HepG2 (cell line): ENCODE results near the gene PDCD11. TPM values are rescaled to one million over a fixed set of nuclear protein-coding genes. Genes with fewer than 3 reads are reported as not detected.

Experiments
- ARHGAP35 ChIP-seq: sonication (generic); formaldehyde crosslinking; IDR thresholded peaks from 2 replicates; pipeline ENCODE4 v1.9.0; 2022; ENCODE audit warnings: mild to moderate bottlenecking, inconsistent platforms, moderate library complexity, missing genetic modification reagents, borderline replicate concordance
- ARID5B ChIP-seq: IDR thresholded peaks from 2 replicates; pipeline ENCODE4 v1.4.0; 2020; ENCODE audit warnings: mild to moderate bottlenecking, missing genetic modification reagents
- CAMTA2 ChIP-seq: sonication (generic); formaldehyde crosslinking; IDR thresholded peaks from 2 replicates; pipeline ENCODE4 v1.4.0; 2020; ENCODE audit warnings: mild to moderate bottlenecking, missing genetic modification reagents, borderline replicate concordance
- CBX2 ChIP-seq, 2 experiments: fragments of 200-600 bp in 1 of 2; sonication (generic); formaldehyde crosslinking in 1 of 2; IDR thresholded peaks; 2 replicates each; pipeline versions ENCODE4 v1.7.0 to v1.8.1; 2018 to 2022; ENCODE audit warnings: low read depth in 2 of 2, low read length in 1 of 2, mild to moderate bottlenecking in 1 of 2, missing genetic modification reagents in 1 of 2
- EP300 ChIP-seq, 3 experiments: sonication (generic) in 1 of 3; formaldehyde crosslinking in 1 of 3; IDR thresholded peaks; 2 replicates each; pipeline versions ENCODE4 v1.5.1 to v1.6.1; 2011 to 2020; ENCODE audit warnings: low read depth in 2 of 3, low read length in 2 of 3, borderline replicate concordance in 1 of 3, improper control_type of control experiment in 1 of 3, mild to moderate bottlenecking in 1 of 3, missing genetic modification reagents in 1 of 3, moderate library complexity in 1 of 3
- GATA4 ChIP-seq: sonication (generic); IDR thresholded peaks from 2 replicates; pipeline ENCODE4 v1.6.1; 2016; ENCODE audit warnings: antibody characterized with exemption, low read depth, borderline replicate concordance
- GZF1 ChIP-seq: sonication (generic); formaldehyde crosslinking; IDR thresholded peaks from 2 replicates; pipeline ENCODE4 v1.5.1; 2020; ENCODE audit warnings: mild to moderate bottlenecking, missing genetic modification reagents
- HCFC1 ChIP-seq: fragments of 150-350 bp; IDR thresholded peaks from 2 replicates; pipeline ENCODE4 v1.6.1; 2014; ENCODE audit warnings: low read depth, low read length
- HMG20B ChIP-seq: conservative IDR thresholded peaks from 2 replicates; pipeline ENCODE4 v1.6.1; 2016; ENCODE audit warnings: missing genetic modification reagents, missing compliant biosample characterization
- ISL2 ChIP-seq: sonication (generic); formaldehyde crosslinking; IDR thresholded peaks from 2 replicates; pipeline ENCODE4 v1.5.0; 2020; ENCODE audit warnings: missing genetic modification reagents
- POLR2AphosphoS2 ChIP-seq: IDR thresholded peaks from 2 replicates; pipeline ENCODE4 v1.6.1; 2011; ENCODE audit warnings: low read depth, low read length, improper control_type of control experiment
- RAD51 ChIP-seq: fragments of 450-650 bp; IDR thresholded peaks from 2 replicates; pipeline ENCODE4 v1.6.1; 2016; ENCODE audit warnings: borderline replicate concordance
- STAT5B ChIP-seq: sonication (generic); formaldehyde crosslinking; IDR thresholded peaks from 2 replicates; pipeline ENCODE4 v1.4.0; 2020; ENCODE audit warnings: missing genetic modification reagents
- SUZ12 ChIP-seq: fragments of 150-350 bp; IDR thresholded peaks from 2 replicates; pipeline ENCODE4 v1.6.1; 2014; ENCODE audit warnings: low read depth, low read length
- ZFP36 ChIP-seq: fragments of 150-350 bp; IDR thresholded peaks from 2 replicates; pipeline ENCODE4 v1.6.1; 2018; ENCODE audit warnings: borderline replicate concordance, low read length, low read depth; ENCODE audit not compliant: partially characterized antibody
- ZFX ChIP-seq: sonication (generic); formaldehyde crosslinking; IDR thresholded peaks from 2 replicates; pipeline ENCODE4 v1.4.0; 2020; ENCODE audit warnings: mild to moderate bottlenecking, low read depth, missing genetic modification reagents, moderate library complexity
- ZNF281 ChIP-seq: sonication (generic); formaldehyde crosslinking; IDR thresholded peaks from 2 replicates; pipeline ENCODE4 v1.4.0; 2020; ENCODE audit warnings: missing genetic modification reagents, borderline replicate concordance
- ZNF335 ChIP-seq: sonication (generic); formaldehyde crosslinking; IDR thresholded peaks from 2 replicates; pipeline ENCODE4 v1.4.0; 2020; ENCODE audit warnings: missing genetic modification reagents
- ZNF451 ChIP-seq: sonication (generic); formaldehyde crosslinking; IDR thresholded peaks from 2 replicates; pipeline ENCODE4 v1.5.0; 2020; ENCODE audit warnings: mild to moderate bottlenecking, missing genetic modification reagents
- ZSCAN12 ChIP-seq: sonication (generic); formaldehyde crosslinking; IDR thresholded peaks from 2 replicates; pipeline ENCODE4 v1.9.0; 2021; ENCODE audit warnings: mild to moderate bottlenecking, missing genetic modification reagents
- polyA plus RNA-seq, 8 experiments: library from polyadenylated mRNA; depleted of rRNA in 3 of 8; stranded (reverse) in 7 of 8; unstranded in 1 of 8; fragments of >200 nt; fragmentation: Illumina TruSeq in 4 of 8; extraction: Trizol in 4 of 8; gene quantifications; 2 replicates each; pipeline versions ENCODE4 v1.2.1 to v1.2.3, GENCODE V29; 2011 to 2016; ENCODE audit warnings: low read depth in 4 of 8, missing spikeins in 1 of 8, mixed read lengths in 1 of 8; ENCODE audit not compliant: insufficient read depth in 1 of 8
- total RNA-seq, 5 experiments: library from RNA; depleted of rRNA; stranded (reverse); fragments of >200 nt; fragmentation: Illumina TruSeq; extraction: Trizol; gene quantifications; 2 replicates each; pipeline ENCODE4 v1.2.3, GENCODE V29; 2016; ENCODE audit warnings: low read depth in 1 of 5
- TF ChIP-seq, protein P1 (sequence below): fragments of 450-650 bp; IDR thresholded peaks from 2 replicates; pipeline ENCODE4 v1.6.1; 2017

Gene PDCD11
- total and polyA plus RNA-seq, 2 of the 13 experiments (the other 11 are each of a cell fraction or from before 2014, with no cell fraction given), result 12.8 to 52.8 TPM

DNA sequence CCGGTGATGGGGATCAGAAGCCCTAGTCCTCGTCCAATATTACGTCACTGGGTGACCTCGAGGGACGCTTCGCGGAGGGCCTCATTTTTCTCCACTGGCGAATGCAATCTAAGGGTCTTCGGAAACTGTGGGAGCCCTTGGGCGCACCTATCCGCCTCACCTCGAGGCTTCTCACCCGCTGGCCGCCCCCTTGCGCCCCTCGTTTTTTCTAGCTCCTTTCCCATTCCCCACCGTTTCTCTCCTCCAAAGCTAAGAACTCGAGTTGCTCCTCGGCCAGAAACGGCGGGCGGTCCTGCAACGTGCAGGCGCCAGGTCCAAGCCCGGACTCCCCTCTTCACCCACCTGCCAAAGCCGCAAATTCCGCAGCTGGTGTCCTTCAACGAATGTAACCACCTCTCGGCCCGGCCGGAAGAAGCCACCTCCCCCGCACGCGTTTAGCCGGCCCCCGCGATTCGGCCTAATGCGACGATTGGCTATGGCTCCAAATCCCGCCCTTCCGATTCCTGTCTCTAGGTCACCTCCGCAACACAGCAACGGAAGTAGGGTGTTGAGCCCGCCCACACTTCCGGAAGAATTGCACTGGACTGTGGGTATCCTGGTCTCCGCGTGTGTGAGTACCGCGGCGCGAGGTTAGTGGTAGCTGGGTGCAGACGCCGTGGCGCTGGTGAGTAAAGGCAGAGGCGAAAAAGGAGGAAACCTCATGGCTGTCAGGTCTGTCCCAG lies at the start of gene PDCD11, which contains the start of gene ATP5MK (continued):
- TF ChIP-seq ZNF281 (CRISPR knock-in tag) (peak; percentile 12; the same call in 1 of the 2 replicates), ZFP36 (no peak), SUZ12 (no peak), ISL2 (CRISPR knock-in tag) (peak; percentile 51), ZSCAN12 (no peak), CBX2 (IDR thresholded peaks at IDR 0.05; ENCODE audit: low read depth, low read length) (no peak), CBX2 (CRISPR knock-in tag; IDR thresholded peaks at IDR 0.05; ENCODE audit: low read depth) (no peak), EP300 (IDR thresholded peaks at IDR 0.05; ENCODE audit: low read depth in 2 of 2, low read length in 2 of 2) (no peak), EP300 (CRISPR knock-in tag; IDR thresholded peaks at IDR 0.05; ENCODE audit: borderline replicate concordance) (peak; percentile 39; the same call in 1 of the 2 replicates), RAD51 (no peak), ZFX (CRISPR knock-in tag) (peak; percentile 78), POLR2AphosphoS2 (no peak), GATA4 (peak; percentile 52; the same call in 1 of the 2 replicates), ZNF451 (CRISPR knock-in tag) (no peak; the same call in none of the 2 replicates), ARID5B (no peak), HCFC1 (no peak), STAT5B (CRISPR knock-in tag) (no peak), CAMTA2 (CRISPR knock-in tag) (no peak; the same call in 1 of the 2 replicates), ZNF335 (0 out of 2 replicates have a peak, but pooled peaks have one; percentile 55), GZF1 (CRISPR knock-in tag) (peak; percentile 68; the same call in 1 of the 2 replicates), ARHGAP35 (CRISPR knock-in tag) (no peak; the same call in 1 of the 2 replicates), HMG20B (CRISPR knock-in tag) (no peak)
- TF ChIP-seq, protein P1, sequence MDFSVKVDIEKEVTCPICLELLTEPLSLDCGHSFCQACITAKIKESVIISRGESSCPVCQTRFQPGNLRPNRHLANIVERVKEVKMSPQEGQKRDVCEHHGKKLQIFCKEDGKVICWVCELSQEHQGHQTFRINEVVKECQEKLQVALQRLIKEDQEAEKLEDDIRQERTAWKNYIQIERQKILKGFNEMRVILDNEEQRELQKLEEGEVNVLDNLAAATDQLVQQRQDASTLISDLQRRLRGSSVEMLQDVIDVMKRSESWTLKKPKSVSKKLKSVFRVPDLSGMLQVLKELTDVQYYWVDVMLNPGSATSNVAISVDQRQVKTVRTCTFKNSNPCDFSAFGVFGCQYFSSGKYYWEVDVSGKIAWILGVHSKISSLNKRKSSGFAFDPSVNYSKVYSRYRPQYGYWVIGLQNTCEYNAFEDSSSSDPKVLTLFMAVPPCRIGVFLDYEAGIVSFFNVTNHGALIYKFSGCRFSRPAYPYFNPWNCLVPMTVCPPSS, result no peak
